ENCODE results near the gene CTBP2.

The CTBP2 gene

GRCh38 chr10:125037145-125037877 is 123.1 kb downstream of the CTBP2 start:
- no peak for DNase-seq
- H2AFZ ChIP-seq (ENCODE audit: low read length) = no peak overlapping the region
- no peaks in the 10 kb centered on the region for H3K9me3 ChIP-seq (replicated peaks; ENCODE audit: insufficient read depth, low read length)
- no peaks in the 10 kb centered on the region for H3K4me1 ChIP-seq (ENCODE audit: low read length)
- TF ChIP-seq EZH2 (optimal IDR thresholded peaks at IDR 0.05; ENCODE audit: low read depth, low read length) = no peak
- H3K36me3 ChIP-seq (replicated peaks; ENCODE audit: insufficient read depth, low read length) = no peaks in the 10 kb centered on the region
- no peaks in the 10 kb centered on the region for H3K79me2 ChIP-seq (ENCODE audit: low read length)
- H3K9me2 ChIP-seq (replicated peaks; ENCODE audit: insufficient read depth, low read length) = no peaks in the 10 kb centered on the region
- peaks cover 94% of the 10 kb centered on the region for H3K27me3 ChIP-seq (replicated peaks; ENCODE audit: insufficient read depth, low read length)
- H3F3A ChIP-seq (ENCODE audit: insufficient read depth, low read length) = no peaks in the 10 kb centered on the region
- no peak overlapping the region for H3K9ac ChIP-seq (ENCODE audit: low read length)
- H4K20me1 ChIP-seq (ENCODE audit: insufficient read depth, low read length) = no peaks in the 10 kb centered on the region
- no peak overlapping the region for H3K27ac ChIP-seq (ENCODE audit: low read length)
- no peak overlapping the region for H3K4me2 ChIP-seq (ENCODE audit: low read depth, low read length)
- H3K4me3 ChIP-seq (ENCODE audit: low read length) = no peak overlapping the region

- no peaks in the 10 kb centered on the region for H3K36me3 ChIP-seq (replicated peaks; ENCODE audit: insufficient read depth, low read length)
- H3K79me2 ChIP-seq (ENCODE audit: low read length) = no peaks in the 10 kb centered on the region
- H3K4me1 ChIP-seq (ENCODE audit: low read length) = no peaks in the 10 kb centered on the region
- no peak overlapping the region for H2AFZ ChIP-seq (ENCODE audit: low read length)
- DNase-seq = no peak
- no peak overlapping the region for H3K27ac ChIP-seq (ENCODE audit: low read length)
- no peak overlapping the region for H3K4me2 ChIP-seq (ENCODE audit: low read depth, low read length)
- no peak overlapping the region for H3K4me3 ChIP-seq (ENCODE audit: low read length)
- peaks cover 97% of the 10 kb centered on the region for H3K27me3 ChIP-seq (replicated peaks; ENCODE audit: insufficient read depth, low read length)
- H3K9me3 ChIP-seq (replicated peaks; ENCODE audit: insufficient read depth, low read length) = no peaks in the 10 kb centered on the region
- no peaks in the 10 kb centered on the region for H4K20me1 ChIP-seq (ENCODE audit: insufficient read depth, low read length)
- no peaks in the 10 kb centered on the region for H3K9me2 ChIP-seq (replicated peaks; ENCODE audit: insufficient read depth, low read length)
- H3K9ac ChIP-seq (ENCODE audit: low read length) = no peak overlapping the region
- TF ChIP-seq EZH2phosphoT487 (IDR thresholded peaks at IDR 0.05; ENCODE audit: low read length) = no peak
- TF ChIP-seq EZH2 (optimal IDR thresholded peaks at IDR 0.05; ENCODE audit: low read depth, low read length) = no peak
- no peak for TF ChIP-seq CTCF (IDR thresholded peaks at IDR 0.05; ENCODE audit: low read length)
- no peaks in the 10 kb centered on the region for H3F3A ChIP-seq (ENCODE audit: insufficient read depth, low read length)
These were observed 124.6 kb downstream of the CTBP2 start for GRCh38 chr10:125035588-125036295.

- Histone ChIP-seq H4K20me1 (ENCODE audit: insufficient read depth, low read length) (no peaks in the 10 kb centered on the region), H3K4me1 (ENCODE audit: low read length) (no peaks in the 10 kb centered on the region), H3K27ac (ENCODE audit: low read length) (no peak overlapping the region), H3K36me3 (replicated peaks; ENCODE audit: insufficient read depth, low read length) (no peaks in the 10 kb centered on the region), H3K9me3 (replicated peaks; ENCODE audit: insufficient read depth, low read length) (no peaks in the 10 kb centered on the region), H3K9me2 (replicated peaks; ENCODE audit: insufficient read depth, low read length) (no peaks in the 10 kb centered on the region), H3K4me2 (ENCODE audit: low read depth, low read length) (no peak overlapping the region), H3K27me3 (replicated peaks; ENCODE audit: insufficient read depth, low read length) (peaks cover 97% of the 10 kb centered on the region), H3K4me3 (ENCODE audit: low read length) (no peak overlapping the region), H2AFZ (ENCODE audit: low read length) (no peak overlapping the region), H3K79me2 (ENCODE audit: low read length) (no peaks in the 10 kb centered on the region), H3F3A (ENCODE audit: insufficient read depth, low read length) (no peaks in the 10 kb centered on the region), H3K9ac (ENCODE audit: low read length) (no peak overlapping the region)
- DNase-seq = no peak
- TF ChIP-seq EZH2phosphoT487 (IDR thresholded peaks at IDR 0.05; ENCODE audit: low read length) = no peak
- no peak for TF ChIP-seq EZH2 (optimal IDR thresholded peaks at IDR 0.05; ENCODE audit: low read depth, low read length)
- no peak for TF ChIP-seq CTCF (IDR thresholded peaks at IDR 0.05; ENCODE audit: low read length)
These were observed 125.2 kb downstream of the CTBP2 start for GRCh38 chr10:125035136-125035535.

- Histone ChIP-seq H3K4me3 (ENCODE audit: low read length) (no peak overlapping the region), H3F3A (ENCODE audit: insufficient read depth, low read length) (no peaks in the 10 kb centered on the region), H3K36me3 (replicated peaks; ENCODE audit: insufficient read depth, low read length) (no peaks in the 10 kb centered on the region), H3K9ac (ENCODE audit: low read length) (no peak overlapping the region), H2AFZ (ENCODE audit: low read length) (no peak overlapping the region), H3K4me1 (ENCODE audit: low read length) (no peaks in the 10 kb centered on the region), H3K79me2 (ENCODE audit: low read length) (no peaks in the 10 kb centered on the region), H3K4me2 (ENCODE audit: low read depth, low read length) (no peak overlapping the region), H3K9me3 (replicated peaks; ENCODE audit: insufficient read depth, low read length) (no peaks in the 10 kb centered on the region), H3K9me2 (replicated peaks; ENCODE audit: insufficient read depth, low read length) (no peaks in the 10 kb centered on the region), H4K20me1 (ENCODE audit: insufficient read depth, low read length) (no peaks in the 10 kb centered on the region), H3K27me3 (replicated peaks; ENCODE audit: insufficient read depth, low read length) (peaks cover 98% of the 10 kb centered on the region), H3K27ac (ENCODE audit: low read length) (no peak overlapping the region)
- TF ChIP-seq EZH2phosphoT487 (IDR thresholded peaks at IDR 0.05; ENCODE audit: low read length) (no peak), CTCF (IDR thresholded peaks at IDR 0.05; ENCODE audit: low read length) (no peak), EZH2 (optimal IDR thresholded peaks at IDR 0.05; ENCODE audit: low read depth, low read length) (no peak)
- DNase-seq = no peak
These were observed 125.7 kb downstream of the CTBP2 start for GRCh38 chr10:125034675-125035074.

Measured in MM.1S (cell line).